GM19328 (cell line): ENCODE results near the gene TBC1D21.
"Not testable (repeated sequence)": the region's sequence is repeated elsewhere in the genome, so short reads cannot be mapped to it uniquely, and the experiment has no call there.

ENCODE experiments used
- ATAC-seq: cut with Tn5 transposase; IDR thresholded peaks from one replicate; pipeline ENCODE4 v1.9.1; 2021; ENCODE audit warnings: mild to moderate bottlenecking, moderate library complexity; ENCODE audit not compliant: unreplicated experiment

TBC1D21 gene

DNA sequence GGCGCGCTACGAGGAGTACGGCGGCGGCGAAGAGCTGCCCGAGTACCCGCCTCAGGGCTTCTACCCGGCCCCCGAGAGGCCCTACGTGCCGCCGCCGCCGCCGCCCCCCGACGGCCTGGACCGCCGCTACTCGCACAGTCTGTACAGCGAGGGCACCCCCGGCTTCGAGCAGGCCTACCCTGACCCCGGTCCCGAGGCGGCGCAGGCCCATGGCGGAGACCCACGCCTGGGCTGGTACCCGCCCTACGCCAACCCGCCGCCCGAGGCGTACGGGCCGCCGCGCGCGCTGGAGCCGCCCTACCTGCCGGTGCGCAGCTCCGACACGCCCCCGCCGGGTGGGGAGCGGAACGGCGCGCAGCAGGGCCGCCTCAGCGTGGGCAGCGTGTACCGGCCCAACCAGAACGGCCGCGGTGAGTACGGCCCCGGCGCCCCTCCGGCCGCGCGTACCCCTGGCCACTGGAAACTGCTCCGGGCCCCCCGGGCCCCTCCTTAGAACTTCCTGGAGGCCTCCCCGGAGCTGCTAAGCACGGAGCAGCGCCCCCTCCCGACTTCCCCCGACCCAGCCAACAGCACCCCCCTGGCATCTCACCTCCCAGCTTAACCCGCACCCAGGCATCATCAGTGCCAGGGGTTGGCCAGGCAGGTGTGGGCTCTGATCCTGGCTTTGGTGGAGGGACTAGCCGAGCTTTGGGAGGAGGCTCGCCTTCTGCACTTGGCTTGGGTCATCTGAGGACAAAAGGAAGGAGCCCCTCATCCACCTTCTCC lies 54.3 kb downstream of the TBC1D21 start:
- ATAC-seq: no peak

DNA sequence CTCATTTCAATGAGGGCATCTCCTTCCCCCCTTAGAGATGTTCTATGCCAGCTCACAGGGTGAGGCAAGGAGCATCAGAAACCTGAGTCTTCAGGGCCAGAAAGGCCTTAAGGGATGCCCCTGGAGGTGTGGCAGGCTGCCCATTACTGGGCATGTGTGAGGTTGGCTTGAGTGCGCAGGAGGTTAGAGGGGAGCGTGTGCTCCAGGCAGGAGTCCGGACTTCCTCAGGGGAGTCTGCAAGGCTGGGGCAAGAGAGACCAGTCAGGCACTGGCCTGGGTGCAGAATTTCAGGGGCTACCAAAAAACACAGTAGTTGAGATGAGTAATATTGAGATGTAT lies 54.8 kb downstream of the TBC1D21 start:
- ATAC-seq: no peak

DNA sequence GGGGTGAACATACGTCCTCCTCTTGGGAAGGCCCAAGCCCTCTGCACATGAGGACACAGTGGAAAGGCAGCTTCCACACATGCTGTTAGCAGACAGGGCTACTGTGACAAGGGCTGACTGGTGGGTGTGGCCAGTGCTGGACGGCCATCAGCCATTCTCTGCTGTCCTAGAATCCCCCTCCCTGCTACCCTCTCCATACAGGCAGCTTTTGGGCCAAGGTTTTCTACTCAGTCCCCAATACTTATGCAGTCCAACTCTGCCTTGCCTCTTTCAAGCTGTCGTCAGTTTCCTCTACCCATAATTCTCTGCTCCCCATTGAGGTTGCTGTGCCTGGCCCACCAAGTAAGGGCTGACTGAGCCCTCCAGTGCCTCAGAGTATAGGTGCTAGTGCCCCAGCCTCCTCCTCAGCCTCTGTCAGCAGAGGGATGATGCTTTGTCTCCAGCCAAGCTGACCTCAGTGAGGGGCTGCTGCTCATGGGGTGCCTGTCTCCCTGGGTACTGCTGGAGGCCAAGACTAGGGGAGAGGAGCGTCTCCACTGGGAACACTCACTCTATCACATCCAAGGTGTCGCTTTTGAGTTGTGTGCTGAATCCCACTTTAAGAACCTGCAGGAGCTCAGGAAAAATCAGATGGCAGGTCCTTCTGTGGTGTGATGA lies 55.7 kb downstream of the TBC1D21 start:
- ATAC-seq: no peak

DNA sequence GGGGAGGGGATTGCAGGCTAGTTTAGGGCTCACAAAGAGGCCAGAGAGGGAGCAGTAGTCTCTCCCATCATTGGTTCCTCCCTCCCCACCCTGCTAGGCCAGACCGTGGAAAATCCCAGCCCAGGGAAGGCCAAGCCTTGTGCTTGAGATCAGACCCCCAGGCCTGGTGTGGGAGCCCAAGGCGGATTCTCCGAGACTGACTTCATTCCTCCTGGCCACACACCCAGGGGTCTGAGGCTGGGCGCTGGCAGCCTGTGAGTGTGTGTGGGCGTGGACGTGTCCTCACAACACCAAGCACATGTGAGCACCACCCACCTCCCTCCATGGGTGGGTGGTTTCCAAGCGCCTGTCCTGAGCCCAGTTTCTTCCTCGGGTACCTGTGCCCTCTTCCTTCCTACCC lies 57.0 kb downstream of the TBC1D21 start:
- no peak for ATAC-seq

DNA sequence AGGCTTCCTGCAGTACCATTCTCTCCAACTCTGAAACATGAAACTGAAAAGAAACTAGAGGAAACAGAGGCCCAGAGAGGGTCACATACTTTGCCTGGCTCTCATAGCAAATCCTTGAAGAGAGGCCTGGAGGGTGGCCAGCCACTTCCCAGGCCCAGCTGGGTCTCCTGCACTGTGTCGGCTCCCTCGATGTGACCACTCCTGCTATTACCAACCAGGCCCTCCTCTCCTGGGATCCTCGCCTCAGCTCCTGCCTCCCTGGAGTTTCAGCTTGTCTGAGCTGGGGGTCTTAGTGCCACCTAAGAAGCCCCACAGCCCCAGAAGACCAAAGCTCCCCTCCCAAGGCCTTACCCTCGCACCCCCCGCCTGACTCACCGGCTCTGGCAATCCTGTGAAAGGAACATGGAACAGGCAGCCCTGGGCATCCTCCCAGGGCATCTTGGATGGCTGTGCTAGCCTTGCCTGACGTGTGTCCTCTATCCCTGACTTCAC lies 57.5 kb downstream of the TBC1D21 start:
- ATAC-seq: no peak

DNA sequence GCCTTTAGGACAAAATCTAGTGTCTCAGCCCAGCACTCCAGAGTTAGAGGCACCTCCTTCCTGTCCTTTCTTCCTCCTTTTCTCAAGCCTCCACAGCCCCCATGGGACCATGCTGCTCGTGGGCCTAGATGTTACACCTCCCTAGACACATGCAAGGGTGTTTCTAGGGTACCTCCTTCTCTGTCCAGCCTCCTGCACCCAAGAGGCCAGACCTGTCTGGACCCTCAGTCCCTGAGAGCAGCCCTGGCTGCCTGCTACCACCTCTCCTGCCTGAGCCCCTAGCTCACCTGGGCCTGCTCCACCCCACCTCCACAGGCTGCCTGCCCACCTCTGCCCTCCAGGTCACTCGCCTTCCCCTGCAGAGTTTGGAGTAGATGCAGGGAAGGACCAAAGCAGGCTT lies 58.1 kb downstream of the TBC1D21 start:
- no peak for ATAC-seq

DNA sequence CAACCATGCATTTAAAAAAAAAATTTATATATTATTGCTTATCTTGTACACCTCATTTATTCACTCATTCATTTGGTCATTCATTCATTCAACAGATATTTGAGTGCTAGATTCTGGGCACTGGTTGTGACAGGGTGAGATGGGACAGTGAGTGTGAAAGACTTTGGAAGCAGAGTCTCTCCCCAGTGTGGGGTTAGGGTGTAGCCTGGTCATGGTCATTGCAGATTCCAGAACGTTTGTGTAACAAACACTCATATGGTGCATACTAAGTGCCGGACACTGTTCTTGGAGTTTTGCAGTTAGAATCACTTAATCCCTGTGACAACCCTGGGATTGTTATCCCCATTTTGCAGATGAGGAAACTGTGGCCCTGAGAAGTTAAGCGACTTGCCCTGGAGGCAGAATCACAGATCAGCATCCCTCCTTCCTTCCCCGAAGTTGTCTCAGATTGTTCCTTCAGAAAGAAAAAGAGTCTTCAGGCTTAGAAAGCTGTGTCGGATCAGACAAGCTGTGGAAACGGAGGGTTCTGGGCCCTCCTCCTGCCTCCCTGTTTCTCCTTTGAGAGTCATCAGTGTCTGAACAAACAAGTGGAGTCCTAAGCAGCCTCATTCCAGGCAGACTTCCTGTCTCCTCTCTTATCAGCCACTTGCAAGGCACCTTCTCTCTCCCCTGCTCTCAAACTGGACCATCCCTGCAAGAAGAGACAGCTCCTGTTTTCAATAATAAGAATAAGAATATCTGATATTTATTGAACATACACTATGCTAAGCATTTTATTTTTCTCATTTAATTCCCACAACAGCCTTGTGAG lies 59.2 kb downstream of the TBC1D21 start:
- no peak for ATAC-seq

DNA sequence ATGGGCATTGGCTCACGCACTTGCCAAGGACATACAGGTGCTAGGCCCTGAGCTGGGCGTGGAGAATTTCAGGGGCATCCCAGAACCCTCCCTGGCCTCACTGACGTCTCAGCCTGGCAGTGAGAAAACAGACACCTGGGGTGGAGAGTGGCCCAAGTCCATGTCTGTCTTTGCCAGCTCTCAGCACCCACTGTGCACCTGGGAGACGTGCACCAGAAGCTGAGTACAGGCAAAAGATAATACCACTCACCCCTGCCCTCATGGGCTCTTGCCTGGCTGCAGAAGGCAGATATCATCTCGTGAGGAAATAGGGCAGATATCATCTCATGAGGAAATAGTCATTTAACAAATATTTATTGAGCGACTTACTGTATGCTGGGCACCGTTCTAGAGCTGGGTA lies 60.9 kb downstream of the TBC1D21 start:
- no peak for ATAC-seq

DNA sequence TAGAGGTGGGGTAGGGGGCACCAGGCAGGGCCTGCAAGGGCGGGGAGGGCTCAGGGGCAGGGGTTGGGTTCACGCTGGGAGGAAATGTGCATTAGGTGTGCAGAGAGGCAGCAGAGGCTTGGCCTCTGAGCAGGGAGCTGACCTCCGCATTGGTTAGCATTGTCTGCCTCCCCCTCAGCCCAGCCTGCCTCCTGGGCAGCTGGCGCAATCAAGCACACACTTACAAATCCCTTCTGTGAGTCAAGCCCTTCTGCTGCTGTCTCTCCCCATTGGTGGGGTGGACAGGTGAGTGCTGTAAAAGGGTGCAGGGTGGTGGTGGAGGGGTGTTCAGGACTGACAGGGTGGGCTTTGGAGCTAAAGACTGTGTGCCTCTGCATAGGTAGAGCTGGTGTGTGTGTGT lies 62.2 kb downstream of the TBC1D21 start:
- ATAC-seq: no peak

DNA sequence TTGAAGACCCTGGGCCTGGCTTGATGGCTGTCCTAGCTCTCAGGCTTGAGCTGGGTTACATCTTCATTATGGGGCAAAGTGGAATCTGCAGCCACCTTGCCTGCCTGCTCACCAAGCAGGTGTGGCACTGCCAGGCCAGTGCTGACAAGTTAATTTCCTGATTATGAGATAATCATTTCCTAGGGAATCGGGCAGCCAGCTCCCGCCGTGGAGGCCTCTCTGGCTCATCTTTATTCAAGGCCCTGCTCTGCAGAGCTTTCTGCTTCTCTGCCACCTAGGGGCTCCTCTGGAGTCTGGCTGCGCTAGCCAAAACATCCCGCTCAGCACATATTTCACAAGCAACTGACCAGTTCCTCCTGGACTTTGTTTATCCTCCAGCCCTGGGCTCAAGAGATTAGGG lies 62.8 kb downstream of the TBC1D21 start:
- ATAC-seq: no peak

DNA sequence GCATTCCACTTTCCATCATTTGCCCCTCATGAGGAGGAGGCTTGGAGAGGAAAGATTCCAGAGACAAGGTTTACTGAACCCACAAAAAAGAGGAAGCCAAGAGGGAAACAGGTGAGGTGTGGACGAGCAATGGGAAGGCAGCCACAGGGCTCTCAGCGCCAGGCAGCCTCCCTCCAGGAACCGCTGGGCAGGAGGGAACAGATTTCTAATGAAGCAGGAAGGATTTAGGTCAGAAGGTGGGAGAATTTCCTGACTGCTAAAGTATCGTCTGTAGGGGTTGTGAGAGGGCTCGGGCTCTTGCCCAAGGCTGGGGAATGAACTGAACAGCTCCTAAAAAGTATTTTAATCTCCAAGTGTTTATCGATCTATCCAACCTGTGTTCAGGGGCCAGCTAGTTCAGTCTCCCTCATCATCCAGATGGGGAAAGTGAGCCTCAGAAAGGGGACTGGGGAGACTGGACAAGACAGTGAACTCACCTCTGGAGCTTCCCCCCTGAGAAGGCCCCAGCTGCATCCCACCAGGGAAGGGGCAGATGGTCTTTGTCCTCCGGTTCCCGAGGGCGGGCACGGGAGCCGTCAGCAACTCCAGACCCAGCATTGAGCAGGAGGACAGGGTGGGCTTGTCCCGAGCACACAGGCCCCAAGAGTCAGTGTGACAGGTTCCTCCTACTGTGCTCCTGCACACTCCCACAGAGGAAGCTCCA lies 63.4 kb downstream of the TBC1D21 start:
- ATAC-seq: no peak

DNA sequence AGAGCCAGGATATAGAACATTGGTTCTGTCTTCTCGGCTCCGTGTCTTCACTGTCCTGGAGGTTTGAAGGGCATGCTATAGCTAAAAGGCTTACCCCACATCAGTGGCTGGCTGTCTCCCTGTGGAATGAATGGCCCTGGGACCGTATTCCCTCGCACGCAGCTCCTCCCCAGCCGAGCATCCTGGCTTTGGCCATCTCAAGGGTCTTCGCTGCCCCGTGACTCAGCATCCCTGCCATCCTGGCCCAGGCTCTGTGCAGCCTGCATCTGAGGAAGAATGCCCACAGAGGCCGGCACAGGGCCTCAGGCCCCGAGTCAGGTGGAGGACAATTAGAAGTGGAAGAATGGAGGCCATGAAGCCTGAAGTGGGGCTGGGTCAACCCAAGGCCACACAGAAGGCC lies 63.9 kb downstream of the TBC1D21 start:
- no peak for ATAC-seq

DNA sequence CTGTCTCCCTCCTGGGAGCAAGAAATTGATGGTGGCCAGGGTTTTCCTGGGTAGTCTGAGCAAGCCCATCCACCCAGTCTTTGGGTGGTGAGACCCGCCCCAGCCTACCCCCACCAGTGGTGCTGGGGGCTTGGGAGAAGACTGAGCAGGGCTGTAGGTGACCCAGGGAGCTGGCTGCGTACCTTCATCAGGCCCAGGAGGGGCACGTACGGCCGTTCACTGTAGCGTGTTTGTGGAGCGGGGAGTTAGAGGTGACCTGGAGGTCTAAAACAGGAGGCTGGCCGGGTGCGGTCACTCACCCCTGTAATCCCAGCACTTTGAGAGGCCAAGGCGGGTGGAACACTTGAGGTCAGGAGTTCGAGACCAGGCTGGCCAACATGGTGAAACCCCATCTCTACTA lies 64.4 kb downstream of the TBC1D21 start:
- no peak for ATAC-seq

DNA sequence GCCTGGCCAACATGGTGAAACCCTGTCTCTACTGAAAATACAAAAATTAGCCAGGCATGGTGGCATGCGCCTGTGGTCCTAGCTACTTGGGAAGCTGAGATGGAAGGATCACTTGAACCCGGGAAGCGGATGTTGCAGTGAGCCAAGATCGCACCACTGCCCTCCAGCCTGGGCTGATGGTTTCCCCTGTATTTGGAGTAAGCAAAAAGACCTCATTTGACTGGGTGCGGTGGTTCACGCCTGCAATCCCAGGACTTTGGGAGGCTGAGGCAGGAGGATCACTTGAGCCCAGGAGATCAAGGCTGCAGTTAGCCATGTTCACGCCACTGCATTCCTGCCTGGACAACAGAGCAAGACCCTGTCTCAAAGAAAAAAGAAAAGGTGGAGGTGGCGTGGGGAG lies 65.2 kb downstream of the TBC1D21 start:
- not testable (repeated sequence) for ATAC-seq
